Middle frontal gyrus (tissue), 1 donor: ENCODE data around the gene KCNIP4.

Experiments used
- DNase-seq: peaks from one replicate; pipeline ENCODE4 v3.0.0-alpha.2; 2015; ENCODE audit warnings: low spot score; ENCODE audit errors: extremely low spot score

KCNIP4 gene

GRCh38 chr4:20995610-20996009 is 953.0 kb downstream of the KCNIP4 start:
- no peak for DNase-seq

GRCh38 chr4:20995015-20995414 is 953.6 kb downstream of the KCNIP4 start:
- DNase-seq: no peak

GRCh38 chr4:20992002-20992401 is 956.6 kb downstream of the KCNIP4 start:
- DNase-seq: no peak

- no peak for DNase-seq
These were observed 961.4 kb downstream of the KCNIP4 start for GRCh38 chr4:20987191-20987590.

GRCh38 chr4:20984576-20984836 is 964.1 kb downstream of the KCNIP4 start:
- no peak for DNase-seq

- no peak for DNase-seq
These were observed 964.6 kb downstream of the KCNIP4 start for GRCh38 chr4:20983763-20984575.

- DNase-seq: no peak
These were observed 966.0 kb downstream of the KCNIP4 start for GRCh38 chr4:20982544-20982943.

- no peak for DNase-seq
These were observed 988.3 kb downstream of the KCNIP4 start for GRCh38 chr4:20960291-20960690.

- no peak for DNase-seq
These were observed 994.0 kb downstream of the KCNIP4 start for GRCh38 chr4:20954541-20954940.

- no peak for DNase-seq
These were observed 1003.6 kb downstream of the KCNIP4 start for GRCh38 chr4:20944961-20945360.

GRCh38 chr4:20944451-20944850 is 1004.1 kb downstream of the KCNIP4 start:
- DNase-seq: no peak

GRCh38 chr4:20938204-20938603 is 1010.4 kb downstream of the KCNIP4 start:
- no peak for DNase-seq

- DNase-seq: no peak
These were observed 1022.0 kb downstream of the KCNIP4 start for GRCh38 chr4:20926529-20926928.

GRCh38 chr4:20925176-20925575 is 1023.4 kb downstream of the KCNIP4 start:
- DNase-seq: no peak

- no peak for DNase-seq
These were observed 1025.6 kb downstream of the KCNIP4 start for GRCh38 chr4:20922962-20923361.

- no peak for DNase-seq
These were observed 1032.5 kb downstream of the KCNIP4 start for GRCh38 chr4:20916106-20916505.

GRCh38 chr4:20904966-20905365 is 1043.6 kb downstream of the KCNIP4 start:
- no peak for DNase-seq

GRCh38 chr4:20901851-20902250 is 1046.7 kb downstream of the KCNIP4 start:
- DNase-seq: no peak

GRCh38 chr4:20899591-20899990 is 1049.0 kb downstream of the KCNIP4 start:
- DNase-seq: no peak

- no peak for DNase-seq
These were observed 1052.6 kb downstream of the KCNIP4 start for GRCh38 chr4:20895988-20896387.

- no peak for DNase-seq
These were observed 1053.4 kb downstream of the KCNIP4 start for GRCh38 chr4:20895208-20895607.

- no peak for DNase-seq
These were observed 1057.8 kb downstream of the KCNIP4 start for GRCh38 chr4:20890761-20891160.

GRCh38 chr4:20889901-20890300 is 1058.7 kb downstream of the KCNIP4 start:
- DNase-seq: no peak

- DNase-seq: no peak
These were observed 1064.9 kb downstream of the KCNIP4 start for GRCh38 chr4:20883677-20884076.
